VCaP (cell line): ENCODE measurements around the gene TMEM219.
A peak's percentile ranks its signal among the peaks of the same experiment; 100 is the strongest.

Source experiments
- H3K27ac ChIP-seq: fragments of 450-650 bp; 2 replicates; pipeline ENCODE4 v1.5.1; 2017
- CTCF ChIP-seq: fragments of 450-650 bp; conservative IDR thresholded peaks from 2 replicates; pipeline ENCODE4 v1.5.1; 2017; ENCODE audit warnings: mild to moderate bottlenecking, moderate library complexity

The TMEM219 gene

GRCh38 chr16:29921034-29921385 is 40.9 kb upstream of the TMEM219 start:
- TF ChIP-seq CTCF = no peak
- H3K27ac ChIP-seq = no peak overlapping the region

DNA sequence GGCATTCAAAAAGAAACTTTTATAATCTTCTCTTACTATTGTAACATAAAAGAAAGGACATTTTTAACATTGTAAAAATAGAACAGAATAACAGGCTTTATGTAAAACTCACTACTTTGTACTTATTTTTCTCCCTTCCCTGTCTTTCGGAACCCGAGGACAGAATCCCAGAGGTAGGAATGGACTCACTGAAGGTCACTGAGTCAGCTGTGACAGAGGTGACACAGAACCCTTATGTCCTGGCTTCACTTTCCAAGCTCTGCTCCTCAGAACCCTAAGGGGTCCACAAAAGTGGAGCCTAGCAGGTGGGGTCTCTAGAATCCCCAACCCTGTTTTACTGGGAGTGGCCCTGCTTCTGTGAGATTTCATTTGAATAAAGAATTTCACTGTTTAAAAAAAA is 39.6 kb upstream of the TMEM219 start:
- no peak overlapping the region for H3K27ac ChIP-seq
- TF ChIP-seq CTCF = no peak

DNA sequence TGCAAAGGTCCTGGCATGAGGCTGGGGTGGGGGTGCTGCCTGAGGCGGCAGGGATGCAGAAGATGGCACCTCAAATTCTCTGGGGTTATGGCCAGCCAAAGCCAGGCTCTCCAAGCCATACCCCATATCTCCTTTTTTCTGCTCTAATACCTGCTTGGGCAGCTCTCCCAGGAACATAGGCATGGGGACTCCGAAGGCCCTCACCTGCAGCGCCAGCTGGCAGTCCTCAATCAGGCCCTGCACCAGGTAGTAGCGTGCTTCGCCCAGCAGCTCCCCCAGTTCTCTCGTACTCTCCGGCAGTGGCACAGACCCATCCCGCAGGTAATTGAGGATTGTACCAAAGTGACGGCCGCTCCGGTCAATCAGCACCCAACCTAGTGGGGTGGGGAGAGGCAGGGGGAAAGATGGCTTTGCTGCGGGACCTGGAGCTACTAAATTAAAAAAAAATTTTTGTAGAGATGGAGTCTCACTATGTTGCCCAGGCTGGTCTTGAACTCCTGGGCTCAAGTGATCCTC is 38.8 kb upstream of the TMEM219 start:
- no peak for TF ChIP-seq CTCF
- H3K27ac ChIP-seq = no peak overlapping the region

DNA sequence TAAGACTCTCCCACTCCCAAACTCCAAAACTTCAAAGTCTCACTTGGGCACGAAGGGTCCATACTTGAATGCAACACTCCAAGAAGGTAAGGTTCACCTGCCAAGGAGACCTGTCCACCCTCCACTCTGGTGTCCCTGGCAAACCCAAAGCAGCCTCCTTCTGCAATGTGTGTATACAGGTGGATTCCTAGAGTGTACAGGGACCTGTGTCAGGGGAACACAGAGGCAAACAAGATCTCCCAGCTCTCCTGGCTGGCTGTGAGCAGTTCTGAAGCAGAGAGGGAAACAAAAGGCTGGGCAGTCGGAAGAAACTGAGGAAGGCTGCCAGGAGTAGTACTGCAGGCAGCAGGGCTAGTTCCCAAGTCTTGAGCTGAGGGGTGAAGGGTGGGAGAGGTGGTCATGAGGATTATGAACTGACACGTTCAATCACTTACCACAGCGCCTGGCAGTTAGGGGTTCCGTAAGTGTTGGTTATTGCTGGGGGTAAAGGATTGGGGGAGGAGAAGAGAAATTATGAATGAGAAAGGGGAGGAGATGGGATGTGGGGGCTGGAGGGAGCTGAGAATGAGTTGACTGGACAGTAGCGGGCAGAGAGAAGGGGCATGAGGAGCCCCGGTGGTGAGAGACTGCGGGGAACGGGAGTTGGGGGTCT is 36.6 kb upstream of the TMEM219 start:
- peak overlapping the region; percentile 76 for H3K27ac ChIP-seq
- TF ChIP-seq CTCF = no peak

DNA sequence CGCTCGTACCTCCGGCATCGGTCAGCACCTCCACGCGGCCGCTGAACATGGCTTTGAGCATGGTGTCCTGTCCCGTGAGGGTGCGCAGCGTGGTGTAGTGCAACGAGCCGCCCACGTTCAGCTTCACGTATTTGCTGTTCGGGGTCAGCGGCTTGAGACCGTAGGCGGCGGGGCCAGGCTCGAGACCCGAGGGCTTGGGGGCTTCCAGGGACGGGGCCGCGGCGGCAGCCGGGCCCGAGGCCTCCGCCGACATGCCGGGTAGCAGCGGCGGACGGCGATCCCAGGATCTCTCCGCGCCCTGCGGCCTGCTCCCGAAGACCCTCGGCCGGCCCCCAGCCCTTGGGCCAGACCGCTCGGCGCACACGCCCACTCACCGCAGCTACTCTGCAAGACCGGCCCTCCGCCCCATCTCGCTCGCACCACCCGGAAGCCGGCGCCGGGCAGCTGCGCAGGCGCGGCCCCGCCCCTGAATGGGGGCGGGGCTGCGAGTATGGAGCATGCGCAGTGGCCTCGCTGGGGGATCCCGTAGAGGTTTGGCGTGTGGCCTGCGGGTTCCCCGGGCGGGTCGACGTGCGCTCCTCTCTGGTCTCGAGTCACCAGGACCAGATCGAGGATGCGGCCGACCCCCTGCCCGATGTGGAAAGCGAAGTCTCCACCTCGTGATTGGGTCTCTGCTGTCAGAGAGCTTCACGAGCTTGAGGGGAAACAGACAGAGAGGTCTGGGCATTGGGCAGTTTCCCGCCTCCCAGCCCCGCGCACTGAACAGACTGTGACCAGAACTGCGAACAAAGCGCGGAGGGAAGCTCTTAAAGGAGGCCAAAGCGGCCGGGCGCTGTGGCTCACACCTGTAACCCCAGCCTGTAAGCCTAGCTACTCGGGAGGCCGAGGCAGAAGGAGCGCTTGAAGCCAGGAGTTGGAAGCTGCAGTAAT is 35.8 kb upstream of the TMEM219 start, which contains the start of gene KCTD13:
Gene KCTD13, minus strand, starts transcription at position 446 of the 930 bp plus-strand sequence. Its CDS starts 193 bp downstream, at position 253.
- no peak for TF ChIP-seq CTCF
- peak within 1 kb of the TSS; percentile 76 for H3K27ac ChIP-seq

- H3K27ac ChIP-seq = peak overlapping the region; percentile 76
- TF ChIP-seq CTCF = no peak
Observed at GRCh38 chr16:29926711-29927052, 35.2 kb upstream of the TMEM219 start.
